WTC11 (cell line): Measurements from ENCODE around the gene RECQL5. TPM values are rescaled to one million over a fixed set of nuclear protein-coding genes. Genes with fewer than 3 reads are reported as not detected.
A peak's percentile ranks its signal among the peaks of the same experiment; 100 is the strongest.

Source experiments
- ATAC-seq: fragments of 200-7000 bp; cut with Tn5 transposase; 2 replicates; pipeline ENCODE4 v1.10.0; 2021; ENCODE audit warnings: mild to moderate bottlenecking, moderate library complexity
- CTCF ChIA-PET: fragments of 300-600 bp; sonication (Branson Sonifier 250); formaldehyde crosslinking; loops from one replicate; lab custom pipeline; 2021; ENCODE audit warnings: antibody characterized with exemption; lab: Charles Lee
- POLR2A ChIA-PET: fragments of 350-600 bp; sonication (Branson Sonifier 250); formaldehyde crosslinking; loops from one replicate; lab custom pipeline; 2021; ENCODE audit warnings: antibody characterized with exemption; lab: Charles Lee
- DNase-seq: peaks from one replicate; pipeline ENCODE4 v3.0.0; 2021; ENCODE audit warnings: low spot score
- H3K27ac Mint-ChIP-seq: 2 replicates; pipeline ENCODE4 v1.8.0; 2021; ENCODE audit warnings: mixed read lengths
- H3K27me3 Mint-ChIP-seq: 2 replicates; pipeline ENCODE4 v1.8.0; 2021; ENCODE audit warnings: low read depth, mild to moderate bottlenecking, moderate library complexity, mixed read lengths
- H3K36me3 Mint-ChIP-seq: 2 replicates; pipeline ENCODE4 v1.8.0; 2021; ENCODE audit warnings: mixed read lengths
- H3K4me1 Mint-ChIP-seq: 2 replicates; pipeline ENCODE4 v1.8.0; 2022; ENCODE audit warnings: mixed read lengths
- H3K4me3 Mint-ChIP-seq: 2 replicates; pipeline ENCODE4 v1.8.0; 2021; ENCODE audit warnings: mild to moderate bottlenecking, moderate library complexity, mixed read lengths
- H3K9me3 Mint-ChIP-seq: 2 replicates; pipeline ENCODE4 v1.8.0; 2021; ENCODE audit warnings: mixed read lengths
- ATF1 ChIP-seq: sonication (generic); formaldehyde crosslinking; IDR thresholded peaks from 2 replicates; pipeline ENCODE4 v1.8.1; 2023; ENCODE audit warnings: mild to moderate bottlenecking, moderate library complexity, missing genetic modification reagents
- GRHL2 ChIP-seq: fragments of 250-450 bp; sonication (Bioruptor Pico); IDR thresholded peaks from 2 replicates; pipeline ENCODE4 v1.8.0; 2022; ENCODE audit warnings: mild to moderate bottlenecking, moderate library complexity; ENCODE audit not compliant: insufficient replicate concordance, severe bottlenecking
- HMGA2 ChIP-seq: fragments of 250-450 bp; sonication (Bioruptor Pico); IDR thresholded peaks from 2 replicates; pipeline ENCODE4 v1.4.0; 2021; ENCODE audit warnings: mild to moderate bottlenecking, moderate library complexity
- KAT7 ChIP-seq: sonication (generic); formaldehyde crosslinking; IDR thresholded peaks from 2 replicates; pipeline ENCODE4 v1.8.1; 2023; ENCODE audit warnings: missing genetic modification reagents, mild to moderate bottlenecking, borderline replicate concordance
- MXD4 ChIP-seq: fragments of 250-450 bp; sonication (Bioruptor Pico); IDR thresholded peaks from 2 replicates; pipeline ENCODE4 v1.8.0; 2021; ENCODE audit warnings: mild to moderate bottlenecking, moderate library complexity, borderline replicate concordance
- MYBL2 ChIP-seq: sonication (generic); formaldehyde crosslinking; IDR thresholded peaks from 2 replicates; pipeline ENCODE4 v1.8.1; 2023; ENCODE audit warnings: mild to moderate bottlenecking, moderate library complexity, missing genetic modification reagents
- NFYB ChIP-seq: sonication (generic); formaldehyde crosslinking; conservative IDR thresholded peaks from 2 replicates; pipeline ENCODE4 v1.8.0; 2022; ENCODE audit warnings: low read depth, missing genetic modification reagents
- NR3C1 ChIP-seq: sonication (generic); formaldehyde crosslinking; conservative IDR thresholded peaks from 2 replicates; pipeline ENCODE4 v1.8.1; 2023; ENCODE audit warnings: low read depth, mild to moderate bottlenecking, missing genetic modification reagents
- SP1 ChIP-seq: sonication (generic); formaldehyde crosslinking; conservative IDR thresholded peaks from 2 replicates; pipeline ENCODE4 v1.8.1; 2022; ENCODE audit warnings: missing genetic modification reagents
- TCF7 ChIP-seq: sonication (generic); formaldehyde crosslinking; IDR thresholded peaks from 2 replicates; pipeline ENCODE4 v1.8.0; 2022; ENCODE audit warnings: mild to moderate bottlenecking, low read depth, missing genetic modification reagents, moderate library complexity
- ZBTB21 ChIP-seq: sonication (generic); formaldehyde crosslinking; IDR thresholded peaks from 2 replicates; pipeline ENCODE4 v1.8.1; 2023; ENCODE audit warnings: mild to moderate bottlenecking, missing genetic modification reagents, borderline replicate concordance
- ZNF121 ChIP-seq: sonication (generic); formaldehyde crosslinking; IDR thresholded peaks from 2 replicates; pipeline ENCODE4 v1.8.0; 2023; ENCODE audit warnings: missing genetic modification reagents
- ZNF263 ChIP-seq: sonication (generic); formaldehyde crosslinking; IDR thresholded peaks from 2 replicates; pipeline ENCODE4 v1.8.1; 2022; ENCODE audit warnings: low read depth, mild to moderate bottlenecking, moderate library complexity, missing genetic modification reagents
- total RNA-seq: library from RNA; stranded (reverse); gene quantifications from 3 replicates; pipeline ENCODE4 v1.2.3, GENCODE V29; 2021
- TF ChIP-seq, protein P1 (sequence below): fragments of 200-600 bp; IDR thresholded peaks from 2 replicates; pipeline ENCODE4 v1.8.0; 2022; ENCODE audit warnings: antibody characterized with exemption
- TF ChIP-seq, protein P2 (sequence below): fragments of 250-450 bp; sonication (Bioruptor Pico); IDR thresholded peaks from 2 replicates; pipeline ENCODE4 v1.9.0; 2021; ENCODE audit warnings: mild to moderate bottlenecking, borderline replicate concordance
- TF ChIP-seq, protein P3 (sequence below): sonication (generic); formaldehyde crosslinking; IDR thresholded peaks from 2 replicates; pipeline ENCODE4 v1.8.1; 2022; ENCODE audit warnings: missing genetic modification reagents, borderline replicate concordance

RECQL5 gene
- total RNA-seq, 1 experiment from 2014 or later: 51.0 TPM

DNA sequence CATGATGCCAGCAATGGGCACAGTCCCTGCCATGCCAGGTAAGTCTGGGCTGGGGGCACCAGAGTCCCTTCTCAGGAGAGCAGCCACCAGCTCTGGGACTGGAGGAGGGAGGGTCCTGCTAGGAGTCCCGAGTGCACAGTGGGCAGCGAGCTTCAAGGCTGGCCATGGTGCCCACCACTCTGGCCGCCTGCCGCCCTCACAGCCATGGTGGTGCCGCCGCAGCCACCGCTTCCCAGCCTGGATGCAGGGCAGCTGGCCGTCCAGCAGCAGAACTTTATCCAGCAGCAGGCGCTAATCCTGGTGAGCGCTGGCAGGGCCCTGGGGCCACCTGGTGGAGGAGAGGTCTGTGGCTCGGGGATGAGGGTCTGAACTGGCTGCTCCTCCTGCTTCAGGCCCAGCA lies 51.7 kb downstream of the RECQL5 start:
- no peak overlapping the region for H3K4me3 Mint-ChIP-seq
- H3K9me3 Mint-ChIP-seq: no peaks in the 10 kb centered on the region
- TF ChIP-seq, protein P1, sequence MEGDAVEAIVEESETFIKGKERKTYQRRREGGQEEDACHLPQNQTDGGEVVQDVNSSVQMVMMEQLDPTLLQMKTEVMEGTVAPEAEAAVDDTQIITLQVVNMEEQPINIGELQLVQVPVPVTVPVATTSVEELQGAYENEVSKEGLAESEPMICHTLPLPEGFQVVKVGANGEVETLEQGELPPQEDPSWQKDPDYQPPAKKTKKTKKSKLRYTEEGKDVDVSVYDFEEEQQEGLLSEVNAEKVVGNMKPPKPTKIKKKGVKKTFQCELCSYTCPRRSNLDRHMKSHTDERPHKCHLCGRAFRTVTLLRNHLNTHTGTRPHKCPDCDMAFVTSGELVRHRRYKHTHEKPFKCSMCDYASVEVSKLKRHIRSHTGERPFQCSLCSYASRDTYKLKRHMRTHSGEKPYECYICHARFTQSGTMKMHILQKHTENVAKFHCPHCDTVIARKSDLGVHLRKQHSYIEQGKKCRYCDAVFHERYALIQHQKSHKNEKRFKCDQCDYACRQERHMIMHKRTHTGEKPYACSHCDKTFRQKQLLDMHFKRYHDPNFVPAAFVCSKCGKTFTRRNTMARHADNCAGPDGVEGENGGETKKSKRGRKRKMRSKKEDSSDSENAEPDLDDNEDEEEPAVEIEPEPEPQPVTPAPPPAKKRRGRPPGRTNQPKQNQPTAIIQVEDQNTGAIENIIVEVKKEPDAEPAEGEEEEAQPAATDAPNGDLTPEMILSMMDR: no peak
- TF ChIP-seq ZNF121 (CRISPR knock-in tag) (no peak), ZBTB21 (CRISPR knock-in tag) (no peak), GRHL2 (CRISPR knock-in tag) (no peak), ZNF263 (CRISPR knock-in tag) (0 out of 2 replicates have a peak, but pooled peaks have one; percentile 41)
- TF ChIP-seq, protein P2, sequence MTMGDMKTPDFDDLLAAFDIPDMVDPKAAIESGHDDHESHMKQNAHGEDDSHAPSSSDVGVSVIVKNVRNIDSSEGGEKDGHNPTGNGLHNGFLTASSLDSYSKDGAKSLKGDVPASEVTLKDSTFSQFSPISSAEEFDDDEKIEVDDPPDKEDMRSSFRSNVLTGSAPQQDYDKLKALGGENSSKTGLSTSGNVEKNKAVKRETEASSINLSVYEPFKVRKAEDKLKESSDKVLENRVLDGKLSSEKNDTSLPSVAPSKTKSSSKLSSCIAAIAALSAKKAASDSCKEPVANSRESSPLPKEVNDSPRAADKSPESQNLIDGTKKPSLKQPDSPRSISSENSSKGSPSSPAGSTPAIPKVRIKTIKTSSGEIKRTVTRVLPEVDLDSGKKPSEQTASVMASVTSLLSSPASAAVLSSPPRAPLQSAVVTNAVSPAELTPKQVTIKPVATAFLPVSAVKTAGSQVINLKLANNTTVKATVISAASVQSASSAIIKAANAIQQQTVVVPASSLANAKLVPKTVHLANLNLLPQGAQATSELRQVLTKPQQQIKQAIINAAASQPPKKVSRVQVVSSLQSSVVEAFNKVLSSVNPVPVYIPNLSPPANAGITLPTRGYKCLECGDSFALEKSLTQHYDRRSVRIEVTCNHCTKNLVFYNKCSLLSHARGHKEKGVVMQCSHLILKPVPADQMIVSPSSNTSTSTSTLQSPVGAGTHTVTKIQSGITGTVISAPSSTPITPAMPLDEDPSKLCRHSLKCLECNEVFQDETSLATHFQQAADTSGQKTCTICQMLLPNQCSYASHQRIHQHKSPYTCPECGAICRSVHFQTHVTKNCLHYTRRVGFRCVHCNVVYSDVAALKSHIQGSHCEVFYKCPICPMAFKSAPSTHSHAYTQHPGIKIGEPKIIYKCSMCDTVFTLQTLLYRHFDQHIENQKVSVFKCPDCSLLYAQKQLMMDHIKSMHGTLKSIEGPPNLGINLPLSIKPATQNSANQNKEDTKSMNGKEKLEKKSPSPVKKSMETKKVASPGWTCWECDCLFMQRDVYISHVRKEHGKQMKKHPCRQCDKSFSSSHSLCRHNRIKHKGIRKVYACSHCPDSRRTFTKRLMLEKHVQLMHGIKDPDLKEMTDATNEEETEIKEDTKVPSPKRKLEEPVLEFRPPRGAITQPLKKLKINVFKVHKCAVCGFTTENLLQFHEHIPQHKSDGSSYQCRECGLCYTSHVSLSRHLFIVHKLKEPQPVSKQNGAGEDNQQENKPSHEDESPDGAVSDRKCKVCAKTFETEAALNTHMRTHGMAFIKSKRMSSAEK (CRISPR knock-in tag): no peak
- DNase-seq: no peak
- no peaks in the 10 kb centered on the region for H3K4me1 Mint-ChIP-seq
- ChIA-PET CTCF (interaction anchor here (0.6 to 19.0 kb wide), 14 partner anchors 10 to 421 kb away, joined by 3 to 304 read pairs (median 7); partner anchors contain the start of gene SMIM5), POLR2A (no interaction called here)
- no peaks in the 10 kb centered on the region for H3K27me3 Mint-ChIP-seq
- no peak overlapping the region for H3K27ac Mint-ChIP-seq
- H3K36me3 Mint-ChIP-seq: no peaks in the 10 kb centered on the region
- no peak for ATAC-seq

DNA sequence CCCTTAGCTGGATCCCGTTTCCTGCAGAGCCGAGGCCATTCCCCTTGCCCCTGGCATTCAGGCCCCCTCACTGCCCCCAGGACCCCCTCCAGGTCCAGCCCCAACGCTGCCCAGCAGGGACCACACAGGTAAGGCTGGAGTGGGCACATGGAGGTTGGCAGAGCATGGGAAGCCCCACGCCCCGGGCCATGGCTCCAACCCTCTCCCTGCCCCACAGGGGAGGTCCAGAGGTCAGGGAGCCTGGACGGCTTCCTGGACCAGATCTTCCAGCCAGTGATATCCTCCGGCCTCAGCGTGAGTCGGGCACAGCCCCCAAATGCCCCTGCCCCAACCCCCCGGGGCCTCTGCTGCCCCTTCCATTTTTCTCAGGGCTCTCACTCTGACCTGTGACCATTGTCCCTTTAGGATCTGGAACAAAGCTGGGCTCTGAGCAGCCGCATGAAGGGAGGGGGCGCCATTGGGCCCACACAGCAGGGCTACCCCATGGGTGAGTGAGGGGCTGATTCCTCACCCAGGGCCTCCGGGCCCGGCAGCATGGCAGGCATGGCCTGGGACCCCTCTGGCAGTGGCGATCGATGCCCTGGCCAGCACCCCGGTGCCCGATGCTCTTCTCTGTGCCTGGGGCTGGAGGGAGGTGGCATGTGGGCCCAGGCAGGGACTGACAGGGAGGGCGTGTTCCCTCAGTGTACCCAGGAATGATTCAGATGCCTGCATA lies 52.2 kb downstream of the RECQL5 start:
- no peaks in the 10 kb centered on the region for H3K4me1 Mint-ChIP-seq
- POLR2A ChIA-PET: interaction anchor here (0.5 kb wide), 1 partner anchor 196 kb away, joined by 3 read pairs; no protein-coding TSS in a partner anchor
- H3K9me3 Mint-ChIP-seq: no peaks in the 10 kb centered on the region
- H3K36me3 Mint-ChIP-seq: no peaks in the 10 kb centered on the region
- DNase-seq: no peak
- TF ChIP-seq ATF1 (CRISPR knock-in tag): no peak
- no peak for TF ChIP-seq ZNF121 (CRISPR knock-in tag)
- TF ChIP-seq HMGA2 (CRISPR knock-in tag): no peak
- no peak for TF ChIP-seq KAT7 (CRISPR knock-in tag)
- no peak for TF ChIP-seq NFYB (CRISPR knock-in tag)
- TF ChIP-seq NR3C1: no peak
- TF ChIP-seq, protein P3, sequence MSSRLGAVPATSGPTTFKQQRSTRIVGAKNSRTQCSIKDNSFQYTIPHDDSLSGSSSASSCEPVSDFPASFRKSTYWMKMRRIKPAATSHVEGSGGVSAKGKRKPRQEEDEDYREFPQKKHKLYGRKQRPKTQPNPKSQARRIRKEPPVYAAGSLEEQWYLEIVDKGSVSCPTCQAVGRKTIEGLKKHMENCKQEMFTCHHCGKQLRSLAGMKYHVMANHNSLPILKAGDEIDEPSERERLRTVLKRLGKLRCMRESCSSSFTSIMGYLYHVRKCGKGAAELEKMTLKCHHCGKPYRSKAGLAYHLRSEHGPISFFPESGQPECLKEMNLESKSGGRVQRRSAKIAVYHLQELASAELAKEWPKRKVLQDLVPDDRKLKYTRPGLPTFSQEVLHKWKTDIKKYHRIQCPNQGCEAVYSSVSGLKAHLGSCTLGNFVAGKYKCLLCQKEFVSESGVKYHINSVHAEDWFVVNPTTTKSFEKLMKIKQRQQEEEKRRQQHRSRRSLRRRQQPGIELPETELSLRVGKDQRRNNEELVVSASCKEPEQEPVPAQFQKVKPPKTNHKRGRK (CRISPR knock-in tag): no peak
- TF ChIP-seq MXD4 (CRISPR knock-in tag): no peak
- no peak for TF ChIP-seq ZBTB21 (CRISPR knock-in tag)
- no peak for TF ChIP-seq TCF7 (CRISPR knock-in tag)
- no peak for TF ChIP-seq MYBL2 (CRISPR knock-in tag)
- TF ChIP-seq SP1 (CRISPR knock-in tag): no peak
- H3K27me3 Mint-ChIP-seq: no peaks in the 10 kb centered on the region
- CTCF ChIA-PET: interaction anchor here (0.6 to 19.0 kb wide), 18 partner anchors 10 to 421 kb away, joined by 3 to 304 read pairs (median 6); partner anchors contain the start of genes SMIM5 and TSEN54
- no peak overlapping the region for H3K27ac Mint-ChIP-seq
- no peak overlapping the region for H3K4me3 Mint-ChIP-seq
- peak; percentile 17; the same call in 1 of the 2 replicates for ATAC-seq
